Activated naive CD4-positive, alpha-beta T cell treated with anti-CD3 and anti-CD28 coated beads, Interleukin-2, amount 50 U/mL, for 16 hours (primary cell): ENCODE data around the gene CCDC51.
A peak's percentile ranks its signal among the peaks of the same experiment; 100 is the strongest.
"Not testable (repeated sequence)": the region's sequence is repeated elsewhere in the genome, so short reads cannot be mapped to it uniquely, and the experiment has no call there.

Source experiments
- DNase-seq: peaks from one replicate; pipeline ENCODE4 v3.0.0-alpha.2; 2020

Gene CCDC51

DNA sequence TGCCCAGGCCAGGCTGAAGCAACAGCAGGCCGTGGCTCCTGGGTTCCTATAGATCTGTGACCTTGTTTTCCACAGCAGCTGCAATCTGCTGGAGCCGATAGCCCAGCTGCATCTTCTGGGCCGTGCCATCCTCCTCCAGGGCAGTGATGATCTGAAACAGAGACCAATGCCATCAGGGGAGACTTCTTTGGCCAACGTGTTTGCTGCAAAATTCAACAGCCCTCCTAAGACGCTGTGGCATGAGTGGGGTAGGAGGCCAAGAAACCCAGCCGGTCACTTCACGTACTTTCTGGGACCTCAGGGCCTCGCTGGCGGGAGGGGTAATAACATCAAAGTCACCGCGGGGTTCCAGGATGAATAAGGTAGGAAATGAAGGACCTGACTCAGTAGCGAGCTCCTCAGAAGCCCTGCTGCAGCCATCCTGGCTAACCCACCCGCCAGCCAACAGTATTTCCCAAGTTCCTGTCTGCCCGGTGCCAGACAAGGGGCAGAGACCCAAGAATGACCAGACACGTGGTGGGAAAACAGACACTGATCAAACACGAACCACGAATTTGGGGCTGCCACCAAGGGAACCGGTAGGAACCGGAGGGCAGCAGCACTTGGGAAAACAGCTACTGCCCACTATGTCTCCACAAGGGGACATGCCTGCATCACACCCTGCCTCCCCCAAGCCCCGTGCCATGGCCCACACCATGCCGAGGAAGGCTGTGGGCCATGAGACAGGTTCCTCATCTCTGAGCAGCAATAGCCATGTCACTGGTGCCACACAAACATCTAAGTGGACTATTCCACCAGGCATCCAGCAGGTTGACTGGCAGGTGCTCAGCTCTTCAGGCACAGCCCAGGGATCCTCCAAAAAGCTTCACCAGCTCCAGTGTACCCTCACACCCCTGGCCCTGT is 35.2 kb downstream of the CCDC51 start:
- DNase-seq, result no peak

DNA sequence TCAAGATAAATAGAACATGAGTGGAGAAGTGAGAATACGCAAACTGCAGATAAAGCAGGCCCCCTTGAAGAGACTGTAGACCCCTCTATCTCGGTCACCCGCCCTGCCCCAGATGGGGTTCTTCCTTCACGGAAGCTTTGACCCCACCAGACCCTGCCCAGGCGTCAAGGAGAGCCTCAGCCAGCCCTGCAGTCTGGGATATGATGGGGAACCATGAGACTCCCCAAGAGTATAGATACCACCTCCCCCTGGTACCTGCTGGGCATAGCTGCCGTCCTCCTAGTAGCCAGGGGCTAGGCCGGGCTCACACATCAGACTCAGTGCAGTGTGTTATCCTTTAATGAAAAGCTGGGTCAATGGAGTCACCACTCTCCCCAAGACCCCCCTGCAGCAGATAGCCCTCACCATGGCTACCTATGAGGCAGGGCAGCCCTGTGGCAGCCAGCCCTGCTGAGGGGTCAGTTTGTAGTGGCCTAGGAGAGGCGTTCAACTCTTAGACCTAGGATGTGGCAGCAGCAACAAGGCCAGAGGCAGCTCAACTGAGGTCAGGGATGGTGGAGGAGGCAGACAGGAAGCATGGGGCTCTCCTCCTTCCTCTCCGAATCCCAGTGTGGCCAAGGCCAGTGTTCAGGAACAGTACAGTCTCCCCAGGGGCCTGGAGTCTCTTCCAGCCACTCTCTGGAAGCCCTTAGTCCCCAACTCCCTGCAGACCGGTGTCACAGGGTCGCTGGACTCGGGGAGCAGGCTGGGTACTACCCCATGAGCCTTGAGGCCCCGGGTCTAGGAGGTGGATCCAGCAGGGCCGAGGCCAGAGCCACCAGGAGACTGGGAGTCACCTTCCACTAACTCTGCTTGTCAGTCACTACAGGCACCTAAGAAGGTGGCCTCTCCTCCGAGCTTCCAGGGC is 36.1 kb downstream of the CCDC51 start:
- DNase-seq, result no peak

DNA sequence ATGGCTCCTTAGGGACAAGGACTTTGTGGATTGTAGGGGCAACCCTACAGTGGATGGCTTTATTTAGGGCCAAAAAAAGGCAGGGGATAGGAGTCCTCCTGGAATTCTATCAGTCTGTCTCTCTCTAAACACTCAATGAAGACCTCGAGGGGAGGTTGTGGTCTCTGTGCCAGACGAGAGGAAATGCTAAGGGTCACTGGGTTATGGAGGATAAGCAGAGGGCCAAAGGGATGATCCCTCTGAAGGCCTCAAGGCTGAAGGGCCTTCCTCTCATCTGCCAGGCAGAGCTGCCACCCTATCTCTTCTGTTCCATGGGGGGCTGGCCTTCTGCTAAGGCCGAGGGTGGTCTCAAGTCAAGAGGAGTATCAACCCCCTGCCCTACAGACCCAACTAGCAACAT is 37.0 kb downstream of the CCDC51 start:
- no peak for DNase-seq

DNA sequence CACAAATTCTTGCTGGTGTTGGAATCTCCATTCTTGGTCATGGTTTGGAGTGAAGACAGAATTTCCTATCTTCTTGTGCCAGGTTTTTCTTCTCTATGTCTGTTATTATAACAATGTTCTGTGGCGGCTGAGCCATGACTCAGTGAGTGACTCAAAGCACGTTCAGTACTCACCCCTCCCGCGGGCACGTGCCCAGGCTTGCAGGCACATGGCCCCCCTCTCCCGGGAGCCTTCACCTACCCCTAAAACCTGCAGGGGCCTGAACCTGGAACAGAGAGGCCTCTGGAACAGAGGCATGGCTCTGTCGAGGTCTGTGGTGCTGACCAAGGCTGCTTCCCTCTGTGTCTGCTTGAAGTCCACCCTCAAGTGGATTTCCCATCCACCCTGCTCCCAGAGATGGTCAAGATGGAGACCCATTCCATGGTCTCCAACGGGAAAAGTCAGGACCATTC is 37.6 kb downstream of the CCDC51 start:
- no peak for DNase-seq

DNA sequence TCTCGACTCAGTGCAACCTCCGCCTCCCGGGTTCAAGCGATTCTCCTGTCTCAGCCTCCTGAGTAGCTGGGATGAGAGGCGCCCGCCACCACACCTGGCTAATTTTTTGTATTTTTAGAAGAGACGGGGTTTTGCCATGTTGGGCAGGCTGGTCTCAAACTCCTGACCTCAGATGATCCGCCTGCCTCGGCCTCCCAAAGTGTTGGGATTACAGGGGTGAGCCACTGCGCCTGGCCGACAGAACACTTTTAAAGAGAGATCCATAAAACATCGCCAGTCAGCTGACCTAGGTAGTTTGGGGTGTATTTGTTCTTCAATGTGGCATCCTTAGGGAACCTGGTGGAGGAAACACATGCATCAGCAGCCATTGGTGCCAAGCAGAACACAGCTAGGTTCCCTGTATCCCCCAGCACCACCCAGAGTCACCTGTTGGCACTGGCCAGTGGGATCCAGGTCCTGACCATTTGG is 38.5 kb downstream of the CCDC51 start:
- DNase-seq, result not testable (repeated sequence)

DNA sequence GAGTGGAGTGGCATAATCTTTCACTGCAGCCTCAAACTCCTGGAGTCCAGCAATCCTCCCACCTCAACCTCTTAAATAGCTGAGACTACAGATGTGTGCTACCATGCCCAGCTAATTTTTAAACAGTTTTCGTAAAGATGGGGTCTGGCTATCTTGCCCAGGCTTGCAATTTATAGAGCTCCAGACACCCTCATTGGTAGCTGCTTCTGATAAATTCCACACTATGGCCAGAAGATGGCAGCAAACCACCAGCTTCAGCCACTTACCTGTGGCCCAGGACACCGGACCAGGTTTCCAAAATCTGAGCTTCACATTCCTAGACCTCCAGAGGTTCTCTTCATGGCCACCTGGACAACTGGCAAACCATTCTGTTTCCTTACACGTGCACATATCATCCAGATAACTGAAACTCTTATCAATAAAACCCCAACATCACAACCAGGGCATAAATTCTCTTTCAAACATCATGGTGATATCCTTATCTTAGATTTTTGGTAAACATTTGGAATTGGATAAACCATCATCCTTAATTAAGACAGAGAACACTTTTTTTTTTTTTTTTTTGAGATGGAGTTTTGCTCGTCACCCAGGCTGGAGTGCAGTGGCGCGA is 39.0 kb downstream of the CCDC51 start:
- DNase-seq, result peak; percentile 58

DNA sequence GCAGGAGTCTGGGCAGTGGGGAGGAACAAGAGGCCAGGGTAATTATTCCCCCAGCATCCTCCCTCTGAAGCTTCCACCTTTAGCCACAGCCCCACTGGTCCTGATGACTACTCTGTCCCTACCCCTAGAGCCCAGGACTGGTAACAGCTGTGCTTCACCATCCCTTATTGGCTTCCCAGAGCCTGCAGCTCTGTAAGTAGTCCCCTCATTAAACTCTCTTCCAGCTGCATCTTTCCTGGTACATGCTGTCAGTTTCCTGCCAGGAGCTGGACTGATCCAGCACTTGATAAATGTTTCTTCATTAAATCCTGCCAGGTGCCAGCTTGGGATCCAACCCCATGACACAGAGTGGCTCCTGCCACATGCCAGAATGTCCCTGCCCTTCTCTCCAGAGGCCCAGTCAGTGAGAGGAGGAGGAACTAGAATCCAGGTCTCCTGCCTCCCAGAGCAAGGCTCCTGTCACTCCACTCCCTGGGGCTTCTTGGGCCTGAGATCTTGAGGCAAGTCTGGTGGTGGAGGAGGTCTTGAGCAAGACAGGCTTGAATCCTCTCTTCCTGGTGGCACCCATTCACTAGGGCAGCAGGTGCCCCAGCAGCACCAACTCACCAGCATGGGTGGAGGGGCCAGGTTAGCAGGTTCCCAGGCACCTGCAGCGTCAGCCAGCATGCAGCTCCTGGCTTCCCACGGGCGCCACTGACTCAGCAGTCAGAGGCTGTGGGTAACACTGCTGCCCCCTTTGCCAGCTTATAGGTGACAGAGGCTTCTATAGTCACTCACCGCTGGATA is 40.3 kb downstream of the CCDC51 start:
- no peak for DNase-seq

DNA sequence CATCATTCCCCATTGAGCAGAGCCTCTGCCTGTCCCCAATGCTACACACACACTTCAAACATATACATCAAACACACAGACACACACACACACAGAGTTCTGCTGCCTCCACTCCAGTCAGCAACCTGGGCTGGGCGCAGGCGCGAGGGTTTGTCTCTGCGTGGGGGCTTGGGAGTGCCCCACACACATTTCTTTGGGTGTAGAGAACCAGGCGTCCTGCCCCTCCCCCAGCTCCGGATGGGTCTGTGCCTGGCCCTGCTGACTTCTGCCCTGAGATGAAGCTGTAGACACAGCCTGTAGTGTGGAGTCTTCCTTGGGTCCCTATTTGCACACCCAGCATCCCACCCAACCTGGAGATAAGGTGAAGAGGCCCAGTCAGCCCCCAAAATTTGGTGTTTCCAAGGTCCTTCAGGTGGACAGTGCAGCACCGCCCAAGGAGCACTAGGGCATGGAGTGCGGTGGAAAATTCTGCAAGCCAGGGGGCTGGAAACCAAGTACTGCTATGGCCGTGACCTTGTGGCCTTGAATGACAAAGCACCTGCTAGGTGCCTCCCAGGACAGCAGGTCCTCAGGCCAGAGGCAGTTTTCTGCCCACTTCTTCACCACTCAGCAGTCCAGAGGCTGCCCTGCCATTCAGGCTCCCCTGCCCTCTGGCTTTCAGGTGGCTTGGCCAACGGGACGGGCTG is 41.1 kb downstream of the CCDC51 start:
- DNase-seq, result no peak

DNA sequence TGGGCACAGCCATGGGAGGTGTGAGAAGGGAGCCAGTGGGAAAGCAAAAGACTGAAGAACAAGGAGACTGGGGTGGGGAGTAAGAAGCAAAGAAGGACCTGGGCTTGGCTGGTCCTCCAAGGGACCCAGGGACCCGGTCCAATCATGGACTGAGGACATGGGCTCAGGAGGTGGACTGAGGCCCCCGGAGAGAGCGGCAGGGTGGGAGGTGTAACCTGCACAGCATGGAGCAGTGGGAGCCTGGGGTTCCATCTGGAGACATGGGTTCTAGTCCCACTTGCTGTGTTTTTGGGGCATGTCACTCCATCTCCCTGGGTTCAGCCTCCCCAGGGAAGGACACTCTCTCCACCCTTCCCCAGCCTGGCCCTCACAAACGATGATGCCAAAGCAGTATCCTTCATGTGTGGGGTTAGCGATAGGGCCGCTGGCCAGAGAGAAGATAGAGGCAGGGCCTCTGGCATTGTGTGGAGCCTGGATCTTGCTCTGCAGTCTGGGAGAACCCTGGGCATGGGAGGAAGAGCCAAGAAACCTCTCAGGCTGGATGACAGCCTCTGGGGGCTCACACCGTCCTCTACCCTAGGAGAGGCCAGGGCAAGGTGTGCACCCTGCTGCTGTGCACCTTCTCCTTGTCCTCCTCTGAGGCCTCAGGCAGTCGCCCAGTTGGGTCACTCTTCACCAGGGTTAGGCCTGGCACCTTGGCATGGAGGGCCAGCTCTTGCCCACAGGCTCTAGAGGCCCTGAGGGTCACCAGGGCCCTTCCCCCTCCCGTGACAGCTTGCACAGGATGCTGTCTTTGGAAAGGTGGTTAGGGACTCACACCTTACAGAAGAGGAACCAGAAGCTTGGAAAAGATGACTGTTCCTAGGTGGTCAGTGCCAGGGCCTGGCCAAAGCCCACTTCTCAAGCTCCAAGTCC is 41.9 kb downstream of the CCDC51 start:
- DNase-seq, result no peak

DNA sequence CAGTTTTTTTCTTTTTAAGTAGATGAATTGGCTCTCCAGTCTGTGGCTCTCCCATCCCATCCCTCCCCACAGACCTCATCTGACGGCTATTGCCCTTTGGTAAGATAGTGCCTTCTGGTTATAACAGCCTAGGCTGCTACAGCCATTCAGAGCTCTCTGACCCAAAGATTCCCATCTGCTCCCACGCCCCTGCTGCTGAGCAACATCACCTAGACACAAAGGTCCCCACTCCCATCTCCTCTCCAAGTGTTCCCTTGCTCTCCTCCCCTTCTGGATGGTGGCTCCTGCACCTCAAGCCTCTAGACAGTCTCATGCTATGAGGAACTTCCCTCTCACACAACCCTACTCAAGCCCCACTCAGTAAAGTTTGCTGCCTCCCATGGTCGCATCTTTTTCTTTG is 44.2 kb downstream of the CCDC51 start:
- no peak for DNase-seq

DNA sequence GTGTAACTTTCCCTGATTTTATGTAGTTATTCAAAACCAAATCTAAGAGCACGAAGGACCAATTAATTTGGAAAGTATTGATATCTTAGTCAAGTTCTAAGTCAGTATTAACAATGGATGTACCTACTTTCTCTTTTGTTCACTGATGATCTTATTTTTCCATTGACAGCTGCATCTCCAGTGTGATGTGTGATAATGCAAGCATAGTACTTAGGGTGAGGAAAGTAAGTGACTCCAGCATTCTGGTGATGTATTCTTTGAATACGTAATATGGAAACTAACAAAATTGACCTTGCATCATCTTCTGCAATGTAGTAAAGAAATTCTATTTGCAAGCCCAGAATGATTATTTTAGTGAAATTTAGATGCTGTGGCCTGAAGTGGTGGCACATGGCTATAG is 45.5 kb downstream of the CCDC51 start:
- DNase-seq, result no peak

DNA sequence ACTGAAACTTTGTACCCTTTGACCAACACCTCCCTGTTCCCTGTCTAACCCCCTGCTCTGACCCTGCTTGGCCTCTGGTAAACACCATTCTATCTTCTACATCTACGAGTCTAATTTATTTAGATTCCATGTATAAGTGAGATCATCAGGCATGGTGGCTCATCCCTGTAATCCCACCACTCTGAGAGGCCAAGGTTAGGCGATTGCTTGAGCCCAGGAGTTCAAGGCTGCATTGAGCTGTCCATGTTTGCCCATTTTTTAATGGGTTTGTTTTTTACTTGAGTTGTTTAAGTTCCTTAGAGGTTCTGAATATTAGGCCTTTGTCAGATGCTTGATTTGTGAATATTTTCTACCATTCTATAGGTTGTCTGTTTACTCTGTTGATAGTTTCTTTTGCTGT is 51.0 kb downstream of the CCDC51 start:
- no peak for DNase-seq

DNA sequence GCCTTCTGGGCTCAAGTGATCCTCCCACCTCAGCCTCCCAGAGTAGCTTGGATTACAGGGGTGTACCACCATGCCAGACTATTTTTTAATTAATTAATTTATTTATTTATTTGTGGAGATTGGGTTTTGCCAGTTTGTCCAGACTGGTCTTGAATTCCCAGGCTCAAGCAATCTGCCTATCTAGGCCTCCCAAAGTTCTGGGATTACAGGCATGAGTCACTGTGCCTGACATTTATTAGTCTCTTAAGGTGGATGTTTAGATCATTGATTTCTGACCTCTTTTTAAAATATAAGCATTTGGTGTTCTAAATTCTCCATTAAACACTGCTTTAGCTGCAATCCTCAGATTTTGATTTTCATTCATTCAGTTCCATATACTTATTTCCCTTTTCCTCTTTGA is 52.3 kb downstream of the CCDC51 start:
- DNase-seq, result no peak
